Neural cell (in vitro differentiated cells): ENCODE measurements around the gene TXNRD3. TPM values are rescaled to one million over a fixed set of nuclear protein-coding genes. Genes with fewer than 3 reads are reported as not detected.

Source experiments
- H2AFZ ChIP-seq: fragments of 200-600, 300-800 bp; sonication (generic), shearing (Covaris generic); 2 replicates; pipeline ENCODE4 v1.6.0; 2014; ENCODE audit warnings: low read depth, mild to moderate bottlenecking, antibody characterized with exemption, low read length, moderate library complexity
- H3F3A ChIP-seq: fragments of 200-600 bp; shearing (Covaris generic); 2 replicates; pipeline ENCODE4 v1.6.1; 2016; ENCODE audit warnings: mild to moderate bottlenecking, moderate library complexity, mixed read lengths, antibody characterized with exemption, low read length; ENCODE audit not compliant: insufficient read depth, poor library complexity, severe bottlenecking
- H3K27ac ChIP-seq: fragments of 200-600, 300-800 bp; sonication (generic), shearing (Covaris generic); 2 replicates; pipeline ENCODE4 v1.5.1; 2014; ENCODE audit warnings: mild to moderate bottlenecking, low read length, moderate library complexity
- H3K27me3 ChIP-seq: fragments of 300-800, 200-600 bp; sonication (generic), shearing (Covaris generic); 2 replicates; pipeline ENCODE4 v1.6.0; 2014; ENCODE audit warnings: mild to moderate bottlenecking, low read depth, low read length, moderate library complexity; ENCODE audit not compliant: insufficient read depth
- H3K36me3 ChIP-seq: fragments of 300-800, 200-600 bp; sonication (generic), shearing (Covaris generic); 2 replicates; pipeline ENCODE4 v1.5.1; 2014; ENCODE audit warnings: mild to moderate bottlenecking, antibody characterized with exemption, low read length, moderate library complexity; ENCODE audit not compliant: insufficient read depth
- H3K4me2 ChIP-seq: fragments of 300-800, 200-600 bp; sonication (generic), shearing (Covaris generic); 2 replicates; pipeline ENCODE4 v1.6.0; 2014; ENCODE audit warnings: mild to moderate bottlenecking, low read length
- H3K4me3 ChIP-seq: fragments of 300-800, 200-600 bp; sonication (generic), shearing (Covaris generic); 2 replicates; pipeline ENCODE4 v1.5.1; 2014; ENCODE audit warnings: mild to moderate bottlenecking, low read length, moderate library complexity
- H3K79me2 ChIP-seq: fragments of 200-600 bp; shearing (Covaris generic); replicated peaks from 2 replicates; pipeline ENCODE4 v1.6.0; 2014; ENCODE audit warnings: mild to moderate bottlenecking, low read length, moderate library complexity; ENCODE audit not compliant: insufficient read depth
- H3K9ac ChIP-seq: fragments of 300-800, 200-600 bp; sonication (generic), shearing (Covaris generic); 2 replicates; pipeline ENCODE4 v1.6.1; 2016; ENCODE audit warnings: mild to moderate bottlenecking, low read length, mixed read lengths
- H3K9me2 ChIP-seq: fragments of 200-600 bp; shearing (Covaris generic); 2 replicates; pipeline ENCODE4 v1.6.1; 2016; ENCODE audit warnings: mild to moderate bottlenecking, low read length, mixed read lengths; ENCODE audit not compliant: insufficient read depth
- H3K9me3 ChIP-seq: fragments of 200-600, 300-800 bp; sonication (generic), shearing (Covaris generic); 2 replicates; pipeline ENCODE4 v1.6.1; 2016; ENCODE audit warnings: mild to moderate bottlenecking, mixed run types, low read length, moderate library complexity, mixed read lengths
- H4K20me1 ChIP-seq: fragments of 200-600 bp; shearing (Covaris generic); 2 replicates; pipeline ENCODE4 v1.6.1; 2016; ENCODE audit warnings: mild to moderate bottlenecking, mixed run types; ENCODE audit not compliant: insufficient read depth
- CTCF ChIP-seq: fragments of 450-650 bp; IDR thresholded peaks from 2 replicates; pipeline ENCODE4 v1.5.1; 2014; ENCODE audit warnings: antibody characterized with exemption, mild to moderate bottlenecking, moderate library complexity; ENCODE audit not compliant: poor library complexity, severe bottlenecking
- EP300 ChIP-seq: fragments of 450-650 bp; conservative IDR thresholded peaks from 2 replicates; pipeline ENCODE4 v1.6.1; 2014; ENCODE audit warnings: antibody characterized with exemption, mild to moderate bottlenecking, moderate library complexity; ENCODE audit not compliant: poor library complexity, severe bottlenecking
- EZH2 ChIP-seq: fragments of 200-600, 300-800 bp; shearing (Covaris generic), sonication (generic); IDR thresholded peaks from 2 replicates; pipeline ENCODE4 v1.6.1; 2014; ENCODE audit warnings: antibody characterized with exemption, low read length, borderline replicate concordance, mild to moderate bottlenecking; ENCODE audit not compliant: insufficient read depth, poor library complexity, severe bottlenecking
- MXI1 ChIP-seq: fragments of 450-650 bp; conservative IDR thresholded peaks from 2 replicates; pipeline ENCODE4 v1.6.1; 2014; ENCODE audit warnings: antibody characterized with exemption, mild to moderate bottlenecking; ENCODE audit not compliant: poor library complexity, severe bottlenecking
- POLR2AphosphoS5 ChIP-seq: IDR thresholded peaks from 2 replicates; pipeline ENCODE4 v1.6.1; 2012
- RAD21 ChIP-seq: fragments of 450-650 bp; conservative IDR thresholded peaks from 2 replicates; pipeline ENCODE4 v1.6.1; 2014; ENCODE audit warnings: antibody characterized with exemption, mild to moderate bottlenecking, moderate library complexity
- REST ChIP-seq: IDR thresholded peaks from 2 replicates; pipeline ENCODE4 v1.6.1; 2012; ENCODE audit warnings: borderline replicate concordance
- SMC3 ChIP-seq: fragments of 450-650 bp; conservative IDR thresholded peaks from 2 replicates; pipeline ENCODE4 v1.6.1; 2014; ENCODE audit warnings: antibody characterized with exemption, mild to moderate bottlenecking, moderate library complexity; ENCODE audit not compliant: poor library complexity
- TAF1 ChIP-seq: IDR thresholded peaks from 2 replicates; pipeline ENCODE4 v1.6.1; 2012; ENCODE audit warnings: low read depth
- polyA plus RNA-seq: library from polyadenylated mRNA; depleted of rRNA; stranded (reverse); fragments of >200 nt; gene quantifications from 2 replicates; pipeline ENCODE4 v1.2.3, GENCODE V29; 2014

The TXNRD3 gene
- polyA plus RNA-seq, 1 donor from 2014 or later = 2.2 TPM

- Histone ChIP-seq H3K9me2 (no peaks in the 10 kb centered on the region), H2AFZ (no peak overlapping the region), H3F3A (no peaks in the 10 kb centered on the region), H3K9me3 (no peaks in the 10 kb centered on the region), H3K4me2 (no peak overlapping the region), H3K4me3 (no peak overlapping the region), H3K79me2 (no peaks in the 10 kb centered on the region), H4K20me1 (no peaks in the 10 kb centered on the region), H3K9ac (no peak overlapping the region), H3K36me3 (no peaks in the 10 kb centered on the region), H3K27me3 (no peaks in the 10 kb centered on the region), H3K27ac (no peak overlapping the region)
- no peak for TF ChIP-seq SMC3
- TF ChIP-seq POLR2AphosphoS5 = no peak
- TF ChIP-seq CTCF = no peak
- TF ChIP-seq EZH2 = no peak
- no peak for TF ChIP-seq TAF1
- TF ChIP-seq REST = no peak
- TF ChIP-seq MXI1 = no peak
- no peak for TF ChIP-seq RAD21
- no peak for TF ChIP-seq EP300
These were observed 48.9 kb downstream of the TXNRD3 start for GRCh38 chr3:126606001-126606400.

GRCh38 chr3:126604691-126605090 is 50.2 kb downstream of the TXNRD3 start:
- no peak overlapping the region for H2AFZ ChIP-seq
- no peaks in the 10 kb centered on the region for H3K79me2 ChIP-seq
- no peaks in the 10 kb centered on the region for H3K9me2 ChIP-seq
- no peak overlapping the region for H3K9ac ChIP-seq
- no peaks in the 10 kb centered on the region for H3F3A ChIP-seq
- H3K4me2 ChIP-seq = no peak overlapping the region
- no peaks in the 10 kb centered on the region for H3K36me3 ChIP-seq
- TF ChIP-seq TAF1 = no peak
- TF ChIP-seq EZH2 = no peak
- no peak for TF ChIP-seq SMC3
- TF ChIP-seq RAD21 = no peak
- TF ChIP-seq POLR2AphosphoS5 = no peak
- no peak for TF ChIP-seq CTCF
- no peaks in the 10 kb centered on the region for H3K27me3 ChIP-seq
- H3K4me3 ChIP-seq = no peak overlapping the region
- no peaks in the 10 kb centered on the region for H3K9me3 ChIP-seq
- no peaks in the 10 kb centered on the region for H4K20me1 ChIP-seq
- no peak overlapping the region for H3K27ac ChIP-seq
